Measurements from ENCODE around the gene CENPB. TPM values are rescaled to one million over a fixed set of nuclear protein-coding genes. Genes with fewer than 3 reads are reported as not detected.

The CENPB gene
- total RNA-seq, 1 donor from 2014 or later: 91.1 TPM

- Mint-ChIP-seq H3K9me3 (ENCODE audit: low read depth) (no peaks in the 10 kb centered on the region), H3K36me3 (ENCODE audit: low read depth) (peaks cover 5% of the 10 kb centered on the region), H3K27me3 (ENCODE audit: low read depth) (no peaks in the 10 kb centered on the region), H3K27ac (ENCODE audit: unreplicated experiment) (no peak overlapping the region), H3K4me3 (ENCODE audit: unreplicated experiment) (no peak overlapping the region), H3K4me1 (ENCODE audit: low read depth) (peaks cover 2% of the 10 kb centered on the region)
- no peak for DNase-seq (ENCODE audit: low spot score)
- TF ChIP-seq CTCF (IDR thresholded peaks at IDR 0.05): no peak
These were observed 25.7 kb downstream of the CENPB start for GRCh38 chr20:3760655-3761348.

- DNase-seq (ENCODE audit: low spot score): no peak
- Mint-ChIP-seq H3K36me3 (ENCODE audit: low read depth) (peaks cover 5% of the 10 kb centered on the region), H3K4me3 (ENCODE audit: unreplicated experiment) (no peak overlapping the region), H3K4me1 (ENCODE audit: low read depth) (peaks cover 2% of the 10 kb centered on the region), H3K9me3 (ENCODE audit: low read depth) (no peaks in the 10 kb centered on the region), H3K27me3 (ENCODE audit: low read depth) (no peaks in the 10 kb centered on the region), H3K27ac (ENCODE audit: unreplicated experiment) (no peak overlapping the region)
- TF ChIP-seq CTCF (IDR thresholded peaks at IDR 0.05): no peak
These were observed 26.7 kb downstream of the CENPB start for GRCh38 chr20:3759884-3760283.

GRCh38 chr20:3759316-3759823 is 27.2 kb downstream of the CENPB start:
- DNase-seq (ENCODE audit: low spot score): no peak
- peaks cover 2% of the 10 kb centered on the region for H3K4me1 Mint-ChIP-seq (ENCODE audit: low read depth)
- H3K27me3 Mint-ChIP-seq (ENCODE audit: low read depth): no peaks in the 10 kb centered on the region
- H3K9me3 Mint-ChIP-seq (ENCODE audit: low read depth): no peaks in the 10 kb centered on the region
- H3K4me3 Mint-ChIP-seq (ENCODE audit: unreplicated experiment): no peak overlapping the region
- no peak overlapping the region for H3K27ac Mint-ChIP-seq (ENCODE audit: unreplicated experiment)
- TF ChIP-seq CTCF (IDR thresholded peaks at IDR 0.05): no peak
- H3K36me3 Mint-ChIP-seq (ENCODE audit: low read depth): peaks cover 5% of the 10 kb centered on the region

GRCh38 chr20:3758566-3758965 is 28.0 kb downstream of the CENPB start:
- Mint-ChIP-seq H3K4me1 (ENCODE audit: low read depth) (peaks cover 2% of the 10 kb centered on the region), H3K9me3 (ENCODE audit: low read depth) (no peaks in the 10 kb centered on the region), H3K4me3 (ENCODE audit: unreplicated experiment) (no peak overlapping the region), H3K36me3 (ENCODE audit: low read depth) (peaks cover 5% of the 10 kb centered on the region), H3K27me3 (ENCODE audit: low read depth) (no peaks in the 10 kb centered on the region), H3K27ac (ENCODE audit: unreplicated experiment) (no peak overlapping the region)
- TF ChIP-seq CTCF (IDR thresholded peaks at IDR 0.05): no peak
- DNase-seq (ENCODE audit: low spot score): no peak

GRCh38 chr20:3757268-3757667 is 29.3 kb downstream of the CENPB start:
- no peak for TF ChIP-seq CTCF (IDR thresholded peaks at IDR 0.05)

More at GRCh38 chr20:3757268-3757667, 29.3 kb downstream of the CENPB start:
- Mint-ChIP-seq H3K36me3 (ENCODE audit: low read depth) (peaks cover 5% of the 10 kb centered on the region), H3K4me1 (ENCODE audit: low read depth) (peaks cover 2% of the 10 kb centered on the region), H3K27ac (ENCODE audit: unreplicated experiment) (no peak overlapping the region), H3K9me3 (ENCODE audit: low read depth) (no peaks in the 10 kb centered on the region), H3K27me3 (ENCODE audit: low read depth) (no peaks in the 10 kb centered on the region), H3K4me3 (ENCODE audit: unreplicated experiment) (no peak overlapping the region)
- DNase-seq (ENCODE audit: low spot score): no peak
